Measurements from ENCODE around the gene DDX56. TPM values are rescaled to one million over a fixed set of nuclear protein-coding genes. Genes with fewer than 3 reads are reported as not detected.
A peak's percentile ranks its signal among the peaks of the same experiment; 100 is the strongest.

The DDX56 gene
- total RNA-seq, 1 donor from 2014 or later, result 71.6 TPM

- no peak for DNase-seq (ENCODE audit: low spot score)
- Mint-ChIP-seq H3K9me3 (ENCODE audit: unreplicated experiment) (no peaks in the 10 kb centered on the region), H3K4me1 (ENCODE audit: unreplicated experiment) (no peaks in the 10 kb centered on the region), H3K27me3 (ENCODE audit: unreplicated experiment) (peaks cover 13% of the 10 kb centered on the region), H3K36me3 (ENCODE audit: low read depth, unreplicated experiment) (peaks cover 38% of the 10 kb centered on the region), H3K27ac (ENCODE audit: unreplicated experiment) (no peak overlapping the region), H3K4me3 (ENCODE audit: unreplicated experiment) (peak overlapping the region; percentile 51)
- TF ChIP-seq, protein P1, sequence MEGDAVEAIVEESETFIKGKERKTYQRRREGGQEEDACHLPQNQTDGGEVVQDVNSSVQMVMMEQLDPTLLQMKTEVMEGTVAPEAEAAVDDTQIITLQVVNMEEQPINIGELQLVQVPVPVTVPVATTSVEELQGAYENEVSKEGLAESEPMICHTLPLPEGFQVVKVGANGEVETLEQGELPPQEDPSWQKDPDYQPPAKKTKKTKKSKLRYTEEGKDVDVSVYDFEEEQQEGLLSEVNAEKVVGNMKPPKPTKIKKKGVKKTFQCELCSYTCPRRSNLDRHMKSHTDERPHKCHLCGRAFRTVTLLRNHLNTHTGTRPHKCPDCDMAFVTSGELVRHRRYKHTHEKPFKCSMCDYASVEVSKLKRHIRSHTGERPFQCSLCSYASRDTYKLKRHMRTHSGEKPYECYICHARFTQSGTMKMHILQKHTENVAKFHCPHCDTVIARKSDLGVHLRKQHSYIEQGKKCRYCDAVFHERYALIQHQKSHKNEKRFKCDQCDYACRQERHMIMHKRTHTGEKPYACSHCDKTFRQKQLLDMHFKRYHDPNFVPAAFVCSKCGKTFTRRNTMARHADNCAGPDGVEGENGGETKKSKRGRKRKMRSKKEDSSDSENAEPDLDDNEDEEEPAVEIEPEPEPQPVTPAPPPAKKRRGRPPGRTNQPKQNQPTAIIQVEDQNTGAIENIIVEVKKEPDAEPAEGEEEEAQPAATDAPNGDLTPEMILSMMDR (IDR thresholded peaks at IDR 0.05; ENCODE audit: unreplicated experiment), result no peak
These were observed 7.0 kb downstream of the DDX56 start for GRCh38 chr7:44566680-44567079.

DNA sequence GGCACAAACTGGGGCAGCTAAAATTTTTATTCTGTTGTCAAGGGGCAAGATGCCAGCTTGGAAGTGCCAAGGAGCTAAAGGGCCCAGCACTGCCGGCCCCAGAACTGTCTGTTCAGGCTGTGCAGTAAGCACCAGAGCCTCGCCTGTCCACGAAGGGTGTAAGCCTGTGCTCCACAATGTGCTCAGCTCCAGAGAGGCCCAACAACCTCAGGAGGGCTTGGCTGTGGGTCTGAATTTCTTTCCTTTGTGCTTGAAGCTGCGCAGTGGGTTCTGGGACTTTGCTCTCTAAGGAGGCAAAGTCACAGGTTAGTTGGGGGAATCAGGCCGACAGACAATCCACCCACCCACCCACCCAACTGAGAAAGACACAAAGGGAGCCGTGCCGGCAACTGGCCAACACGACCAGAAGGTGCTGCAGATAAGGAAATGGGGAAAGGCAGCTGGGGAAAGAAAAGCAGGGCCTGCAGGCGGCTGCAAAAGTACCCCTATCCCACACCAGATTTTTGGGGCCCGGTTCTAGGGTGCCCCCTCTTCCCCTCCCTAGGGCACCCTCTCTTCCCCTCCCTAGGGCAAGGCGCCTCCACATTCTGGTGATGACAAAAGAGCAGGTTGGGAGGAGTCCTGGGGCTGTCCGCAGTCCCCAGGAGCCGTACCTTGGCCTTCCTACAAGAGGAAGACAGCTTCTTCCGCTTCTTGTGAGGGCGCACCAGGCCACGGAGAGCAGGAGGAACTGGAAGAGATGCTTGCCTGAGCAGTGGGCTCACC is 7.7 kb downstream of the DDX56 start:
- no peak for DNase-seq (ENCODE audit: low spot score)
- H3K4me3 Mint-ChIP-seq (ENCODE audit: unreplicated experiment), result peak overlapping the region; percentile 51
- H3K4me1 Mint-ChIP-seq (ENCODE audit: unreplicated experiment), result no peaks in the 10 kb centered on the region
- TF ChIP-seq, protein P1 (IDR thresholded peaks at IDR 0.05; ENCODE audit: unreplicated experiment), result peak; percentile 52
- peaks cover 13% of the 10 kb centered on the region for H3K27me3 Mint-ChIP-seq (ENCODE audit: unreplicated experiment)
- no peak overlapping the region for H3K27ac Mint-ChIP-seq (ENCODE audit: unreplicated experiment)
- peaks cover 34% of the 10 kb centered on the region for H3K36me3 Mint-ChIP-seq (ENCODE audit: low read depth, unreplicated experiment)
- H3K9me3 Mint-ChIP-seq (ENCODE audit: unreplicated experiment), result no peaks in the 10 kb centered on the region

DNA sequence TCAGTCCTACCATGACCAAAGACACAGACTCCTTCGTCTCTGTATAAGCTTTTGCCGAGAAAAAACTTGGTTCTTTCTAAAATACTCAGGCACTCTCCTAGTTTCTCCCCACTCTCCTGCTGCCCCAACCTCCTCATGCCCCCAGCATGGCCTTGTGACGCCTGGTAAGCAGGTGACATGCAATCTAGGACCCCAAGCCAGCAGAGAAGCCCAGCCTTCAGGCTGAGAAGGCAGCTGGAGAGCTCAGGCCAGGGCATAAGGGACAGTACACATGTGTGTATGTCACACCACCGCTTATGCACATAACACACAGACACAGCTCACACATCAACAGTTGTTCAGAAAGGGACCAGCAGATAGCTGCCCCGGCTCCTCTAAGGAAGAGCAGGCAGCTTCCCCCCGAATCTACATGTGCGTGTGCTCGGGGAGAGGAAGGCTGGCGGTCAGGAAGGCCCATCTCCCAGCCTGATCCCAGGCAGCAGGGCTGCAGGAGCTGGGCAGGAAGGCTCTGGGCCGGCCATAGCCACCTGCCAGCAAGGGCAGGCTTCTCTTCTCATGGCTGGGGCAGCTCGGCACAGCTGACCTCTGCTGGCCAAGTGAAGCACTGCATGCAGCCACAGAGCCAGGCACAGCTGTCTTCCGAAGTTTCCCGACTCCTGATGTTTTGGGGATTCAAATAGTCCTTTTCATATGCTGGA is 8.5 kb downstream of the DDX56 start:
- peak; percentile 83 for DNase-seq (ENCODE audit: low spot score)

GRCh38 chr7:44564606-44565005 is 9.1 kb downstream of the DDX56 start:
- Mint-ChIP-seq H3K27me3 (ENCODE audit: unreplicated experiment) (peaks cover 13% of the 10 kb centered on the region), H3K4me1 (ENCODE audit: unreplicated experiment) (no peaks in the 10 kb centered on the region), H3K36me3 (ENCODE audit: low read depth, unreplicated experiment) (peaks cover 28% of the 10 kb centered on the region), H3K4me3 (ENCODE audit: unreplicated experiment) (no peak overlapping the region), H3K9me3 (ENCODE audit: unreplicated experiment) (no peaks in the 10 kb centered on the region), H3K27ac (ENCODE audit: unreplicated experiment) (peak overlapping the region; percentile 19)
- TF ChIP-seq, protein P1 (IDR thresholded peaks at IDR 0.05; ENCODE audit: unreplicated experiment), result no peak
- no peak for DNase-seq (ENCODE audit: low spot score)

More for the DNA sequence above, 8.5 kb downstream of the DDX56 start:
- no peaks in the 10 kb centered on the region for H3K9me3 Mint-ChIP-seq (ENCODE audit: unreplicated experiment)
- TF ChIP-seq, protein P1 (IDR thresholded peaks at IDR 0.05; ENCODE audit: unreplicated experiment), result peak; percentile 96
- no peaks in the 10 kb centered on the region for H3K4me1 Mint-ChIP-seq (ENCODE audit: unreplicated experiment)
- H3K36me3 Mint-ChIP-seq (ENCODE audit: low read depth, unreplicated experiment), result peaks cover 34% of the 10 kb centered on the region
- H3K27me3 Mint-ChIP-seq (ENCODE audit: unreplicated experiment), result peaks cover 13% of the 10 kb centered on the region
- peak overlapping the region; percentile 19 for H3K27ac Mint-ChIP-seq (ENCODE audit: unreplicated experiment)
- H3K4me3 Mint-ChIP-seq (ENCODE audit: unreplicated experiment), result no peak overlapping the region

All from endothelial cell (in vitro differentiated cells).